HS-27A (cell line): ENCODE data around the gene SNCA.

Source experiments
- DNase-seq: peaks from one replicate; pipeline ENCODE4 v3.0.0-alpha.2; 2012; ENCODE audit warnings: low read depth, missing footprints

Gene SNCA

GRCh38 chr4:89836897-89837384 is at the start of gene SNCA:
Gene SNCA (minus strand): TSS chr4:89837161. CDS start chr4:89835667, 1,494 bp downstream.
- DNase-seq = no peak

- no peak for DNase-seq
Observed at GRCh38 chr4:89879215-89879614, 42.3 kb upstream of the SNCA start.

- DNase-seq = no peak
Observed at GRCh38 chr4:89878611-89879010, 41.6 kb upstream of the SNCA start.

GRCh38 chr4:89876548-89876947 is 39.6 kb upstream of the SNCA start:
- no peak for DNase-seq

- DNase-seq = no peak
Observed at GRCh38 chr4:89871211-89871610, 34.2 kb upstream of the SNCA start.

- DNase-seq = no peak
Observed at GRCh38 chr4:89868999-89869589, 32.1 kb upstream of the SNCA start.

- no peak for DNase-seq
Observed at GRCh38 chr4:89868276-89868675, 31.3 kb upstream of the SNCA start.

- no peak for DNase-seq
Observed at GRCh38 chr4:89863533-89863932, 26.6 kb upstream of the SNCA start.

- DNase-seq = no peak
Observed at GRCh38 chr4:89860971-89861370, 24.0 kb upstream of the SNCA start.

- no peak for DNase-seq
Observed at GRCh38 chr4:89855236-89855635, 18.3 kb upstream of the SNCA start.

GRCh38 chr4:89847571-89848325 is 10.8 kb upstream of the SNCA start:
- DNase-seq = no peak

- no peak for DNase-seq
Observed at GRCh38 chr4:89839558-89839957, 2.6 kb upstream of the SNCA start.

GRCh38 chr4:89837993-89838390 is 1.0 kb upstream of the SNCA start:
- no peak for DNase-seq

GRCh38 chr4:89837385-89837992 is 528 bp upstream of the SNCA start:
- no peak for DNase-seq

GRCh38 chr4:89836031-89836745 is 773 bp downstream of the SNCA start:
- DNase-seq = no peak

- no peak for DNase-seq
Observed at GRCh38 chr4:89835413-89835812, 1.5 kb downstream of the SNCA start.

- DNase-seq = no peak
Observed at GRCh38 chr4:89834486-89835209, 2.3 kb downstream of the SNCA start.

- DNase-seq = no peak
Observed at GRCh38 chr4:89829470-89830138, 7.4 kb downstream of the SNCA start.

GRCh38 chr4:89823416-89823815 is 13.5 kb downstream of the SNCA start:
- DNase-seq = no peak

GRCh38 chr4:89821612-89822011 is 15.3 kb downstream of the SNCA start:
- DNase-seq = no peak

GRCh38 chr4:89820010-89820409 is 17.0 kb downstream of the SNCA start:
- no peak for DNase-seq
